Mesenchymal stem cell (in vitro differentiated cells and primary cell): Measurements from ENCODE around the gene MDP1.

Experiments
- DNase-seq: peaks from one replicate; pipeline ENCODE4 v3.0.0-alpha.2; 2013
- H2AFZ ChIP-seq: one replicate; pipeline ENCODE4 v1.6.1; 2013; ENCODE audit warnings: low read depth, mild to moderate bottlenecking, control low read depth, inconsistent platforms, low read length, moderate library complexity
- H2AK5ac ChIP-seq: 2 replicates; pipeline ENCODE4 v1.6.1; 2013; ENCODE audit warnings: low read length, moderate library complexity, mild to moderate bottlenecking, inconsistent platforms; ENCODE audit not compliant: severe bottlenecking
- H2BK120ac ChIP-seq: one replicate; pipeline ENCODE4 v1.6.1; 2013; ENCODE audit warnings: low read depth, mild to moderate bottlenecking, inconsistent platforms, low read length, moderate library complexity
- H2BK12ac ChIP-seq, 2 experiments: one replicate each; pipeline ENCODE4 v1.6.1; 2013; ENCODE audit warnings: inconsistent platforms in 2 of 2, low read length in 2 of 2, mild to moderate bottlenecking in 2 of 2, moderate library complexity in 2 of 2, control low read depth in 1 of 2
- H2BK15ac ChIP-seq: one replicate; pipeline ENCODE4 v1.6.1; 2013; ENCODE audit warnings: mild to moderate bottlenecking, low read depth, inconsistent platforms; ENCODE audit not compliant: poor library complexity, severe bottlenecking
- H2BK5ac ChIP-seq: 2 replicates; pipeline ENCODE4 v1.6.1; 2013; ENCODE audit warnings: low read depth, mild to moderate bottlenecking, low read length, control low read depth, inconsistent platforms; ENCODE audit not compliant: poor library complexity, severe bottlenecking
- H3K14ac ChIP-seq, 2 experiments: one replicate each; pipeline ENCODE4 v1.6.1; 2013; ENCODE audit warnings: inconsistent platforms in 2 of 2, low read length in 2 of 2, control low read depth in 1 of 2, mild to moderate bottlenecking in 1 of 2, moderate library complexity in 1 of 2
- H3K18ac ChIP-seq, 2 experiments: one replicate each; pipeline ENCODE4 v1.6.1; 2013; ENCODE audit warnings: inconsistent platforms in 2 of 2, low read length in 2 of 2, control low read depth in 1 of 2, low read depth in 1 of 2, mild to moderate bottlenecking in 1 of 2
- H3K23ac ChIP-seq, 2 experiments: one replicate each; pipeline ENCODE4 v1.6.1; 2013; ENCODE audit warnings: inconsistent platforms in 2 of 2, low read length in 2 of 2, mild to moderate bottlenecking in 2 of 2, moderate library complexity in 2 of 2, control low read depth in 1 of 2
- H3K27ac ChIP-seq: 2 replicates; pipeline ENCODE4 v1.5.1; 2013; ENCODE audit warnings: mild to moderate bottlenecking, moderate library complexity, low read length, control low read depth, inconsistent platforms; ENCODE audit not compliant: poor library complexity, severe bottlenecking
- H3K27me3 ChIP-seq, 2 experiments: 2 replicates each; pipeline versions ENCODE4 v1.6.1 to v1.7.0; 2013; ENCODE audit warnings: low read length in 2 of 2, mild to moderate bottlenecking in 2 of 2, moderate library complexity in 2 of 2, control low read depth in 1 of 2, inconsistent platforms in 1 of 2; ENCODE audit not compliant: control insufficient read depth in 1 of 2, insufficient read depth in 1 of 2
- H3K36me3 ChIP-seq, 2 experiments: 2 replicates each; pipeline versions ENCODE4 v1.6.1 to v1.7.0; 2013; ENCODE audit warnings: low read length in 2 of 2, control low read depth in 1 of 2, inconsistent platforms in 1 of 2, low read depth in 1 of 2, mild to moderate bottlenecking in 1 of 2; ENCODE audit not compliant: insufficient read depth in 2 of 2, control insufficient read depth in 1 of 2
- H3K4ac ChIP-seq, 2 experiments: one replicate each; pipeline ENCODE4 v1.6.1; 2013; ENCODE audit warnings: inconsistent platforms in 2 of 2, low read length in 2 of 2, mild to moderate bottlenecking in 2 of 2, moderate library complexity in 2 of 2, control low read depth in 1 of 2, low read depth in 1 of 2
- H3K4me1 ChIP-seq: 2 replicates; pipeline ENCODE4 v1.6.1; 2013; ENCODE audit warnings: low read depth, low read length, control low read depth; ENCODE audit not compliant: control insufficient read depth, insufficient read depth
- H3K4me2 ChIP-seq: 2 replicates; pipeline ENCODE4 v1.6.1; 2013; ENCODE audit warnings: low read length, mild to moderate bottlenecking, inconsistent platforms; ENCODE audit not compliant: poor library complexity, severe bottlenecking
- H3K4me3 ChIP-seq, 2 experiments: 2 replicates each; pipeline versions ENCODE4 v1.5.1 to v1.7.0; 2013; ENCODE audit warnings: low read length in 2 of 2, mild to moderate bottlenecking in 2 of 2, control low read depth in 1 of 2, low read depth in 1 of 2; ENCODE audit not compliant: insufficient read depth in 1 of 2
- H3K79me1 ChIP-seq: replicated peaks from 2 replicates; pipeline ENCODE4 v1.6.1; 2013; ENCODE audit warnings: mild to moderate bottlenecking, control low read depth, low read length, inconsistent platforms; ENCODE audit not compliant: poor library complexity, severe bottlenecking
- H3K9ac ChIP-seq: 2 replicates; pipeline ENCODE4 v1.7.0; 2013; ENCODE audit warnings: mild to moderate bottlenecking, low read length, moderate library complexity
- H3K9me3 ChIP-seq: 2 replicates; pipeline ENCODE4 v1.7.0; 2013; ENCODE audit warnings: mild to moderate bottlenecking, low read length; ENCODE audit not compliant: control insufficient read depth
- H4K8ac ChIP-seq: one replicate; pipeline ENCODE4 v1.6.1; 2013; ENCODE audit warnings: inconsistent platforms, mild to moderate bottlenecking, low read length, moderate library complexity
- H4K91ac ChIP-seq: one replicate; pipeline ENCODE4 v1.6.1; 2013; ENCODE audit warnings: mild to moderate bottlenecking, low read length, inconsistent platforms
- WGBS: methylation state at CpG from one replicate; pipeline ENCODE4 v1.1.7; 2013; ENCODE audit warnings: mixed read lengths; 5-methylcytosine and 5-hydroxymethylcytosine counted together

MDP1 gene

DNA sequence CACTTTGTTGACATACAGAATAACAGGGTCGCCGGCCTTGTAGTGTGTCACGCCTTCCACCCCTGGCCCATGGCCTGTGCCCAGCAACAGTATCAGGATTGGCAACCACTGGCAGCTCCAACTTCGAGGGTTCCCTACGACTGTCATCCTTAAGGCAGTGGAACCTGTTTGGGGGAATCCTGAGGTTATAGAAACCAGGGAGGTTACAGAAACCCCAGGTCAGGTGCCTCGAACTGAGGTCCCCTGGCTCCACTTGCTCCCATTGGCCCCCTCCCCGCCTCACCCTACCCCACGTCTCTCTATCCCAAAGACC is 21.0 kb downstream of the MDP1 start:
- H3K4me2 ChIP-seq, result peak overlapping the region; percentile 67
- WGBS, result 71% methylated on average over 8 of the region's 8 CpGs

DNA sequence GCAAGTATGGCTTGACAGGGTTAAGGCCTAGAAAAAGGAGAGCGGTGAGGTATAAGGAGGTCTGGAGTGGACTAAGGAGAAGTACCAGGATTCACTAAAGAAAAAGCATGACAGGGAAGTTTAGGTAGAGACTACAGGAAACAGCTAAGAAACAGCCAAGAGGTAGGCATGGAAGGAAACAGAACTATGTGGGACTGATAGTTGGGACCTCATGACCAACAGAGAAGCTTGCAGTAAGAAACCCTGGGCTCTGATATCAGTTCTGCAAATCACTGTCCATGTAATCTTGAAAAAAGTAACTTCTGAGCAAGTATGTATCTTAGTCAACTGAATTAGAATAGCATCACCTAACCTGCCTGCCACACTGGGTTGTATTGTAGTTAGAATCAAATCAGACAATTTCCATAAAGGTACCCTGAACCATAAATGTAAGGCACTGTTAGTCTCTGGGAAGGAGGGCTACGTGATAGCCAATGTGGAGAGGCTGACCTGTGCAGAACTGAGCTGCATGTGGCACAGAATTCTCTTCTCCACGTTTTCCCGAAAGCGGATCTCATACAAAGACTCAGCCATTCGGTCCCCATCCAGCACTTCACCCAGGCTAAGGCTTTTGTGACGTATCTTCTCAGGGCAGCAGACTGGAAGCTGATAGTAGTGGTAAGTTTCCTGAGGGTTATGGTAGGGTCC is 21.5 kb downstream of the MDP1 start:
- Histone ChIP-seq H2AFZ (no peak overlapping the region), H4K8ac (peak overlapping the region; percentile 90), H2BK120ac (no peak overlapping the region), H3K27me3 (no peaks in the 10 kb centered on the region), H3K9ac (peak overlapping the region; percentile 100), H3K4me2 (peak overlapping the region; percentile 67), H3K79me1 (peaks cover 29% of the 10 kb centered on the region), H3K18ac (no peak overlapping the region), H2BK15ac (no peak overlapping the region), H2BK5ac (no peak overlapping the region), H3K14ac (no peak overlapping the region), H3K4ac (no peak overlapping the region), H3K9me3 (no peaks in the 10 kb centered on the region), H3K4me3 (peak overlapping the region; percentile 82 to 94), H2BK12ac (peak overlapping the region in 1 of 2 experiments; percentile 21), H3K23ac (no peak overlapping the region), H3K27ac (no peak overlapping the region), H3K36me3 (peaks cover 24 to 45% of the 10 kb centered on the region in 2 experiments), H4K91ac (no peak overlapping the region), H3K4me1 (peaks cover 9% of the 10 kb centered on the region), H2AK5ac (no peak overlapping the region)
- DNase-seq, result peak; percentile 6
- 92% methylated on average over 5 of the region's 7 CpGs for whole genome bisulfite sequencing

More for the DNA sequence above, 21.0 kb downstream of the MDP1 start:
- Histone ChIP-seq H2AK5ac (no peak overlapping the region), H3K9ac (peak overlapping the region; percentile 100), H4K91ac (peak overlapping the region; percentile 99), H2AFZ (no peak overlapping the region), H3K9me3 (no peaks in the 10 kb centered on the region), H3K4ac (peak overlapping the region; percentile 95 to 98), H3K14ac (no peak overlapping the region), H3K18ac (peak overlapping the region in 1 of 2 experiments; percentile 99), H3K36me3 (peaks cover 23 to 41% of the 10 kb centered on the region in 2 experiments), H3K4me3 (peak overlapping the region; percentile 82 to 94), H3K23ac (no peak overlapping the region), H2BK120ac (peak overlapping the region; percentile 94), H2BK5ac (no peak overlapping the region), H3K27me3 (no peaks in the 10 kb centered on the region), H3K27ac (no peak overlapping the region), H2BK12ac (no peak overlapping the region), H3K4me1 (peaks cover 9% of the 10 kb centered on the region), H4K8ac (peak overlapping the region; percentile 90), H3K79me1 (peaks cover 31% of the 10 kb centered on the region), H2BK15ac (peak overlapping the region; percentile 93)
- DNase-seq, result no peak

DNA sequence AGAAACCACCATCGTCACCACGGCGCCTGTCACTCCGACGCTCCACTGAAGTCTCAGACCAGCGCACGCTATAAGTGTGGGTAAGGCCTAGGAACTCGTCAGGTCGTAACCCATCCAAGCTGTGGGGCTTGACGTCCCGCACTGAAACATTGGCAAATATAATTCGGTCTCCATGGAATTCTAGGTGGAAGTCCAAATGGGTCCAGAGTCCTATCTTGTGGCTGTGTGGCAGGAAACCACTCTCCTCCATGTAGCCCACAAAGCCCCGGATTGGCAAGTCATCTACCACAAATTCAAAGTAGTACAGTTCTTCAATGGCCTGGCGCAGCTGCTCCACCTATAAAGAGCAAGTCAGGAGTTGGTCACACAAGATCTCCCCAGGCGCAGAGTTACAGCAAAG is 22.9 kb downstream of the MDP1 start:
- DNase-seq, result no peak
- 98% methylated on average over 14 of the region's 15 CpGs for WGBS
- Histone ChIP-seq H2AFZ (no peak overlapping the region), H2BK5ac (no peak overlapping the region), H3K23ac (no peak overlapping the region), H4K91ac (no peak overlapping the region), H3K27ac (no peak overlapping the region), H3K9ac (no peak overlapping the region), H3K4me1 (peaks cover 8% of the 10 kb centered on the region), H2AK5ac (no peak overlapping the region), H3K36me3 (peaks cover 24 to 38% of the 10 kb centered on the region in 2 experiments), H3K18ac (no peak overlapping the region), H2BK12ac (no peak overlapping the region), H2BK15ac (no peak overlapping the region), H4K8ac (no peak overlapping the region), H3K4me3 (no peak overlapping the region), H2BK120ac (no peak overlapping the region), H3K4ac (no peak overlapping the region), H3K14ac (no peak overlapping the region), H3K79me1 (peaks cover 28% of the 10 kb centered on the region), H3K9me3 (no peaks in the 10 kb centered on the region), H3K27me3 (no peaks in the 10 kb centered on the region), H3K4me2 (no peak overlapping the region)

DNA sequence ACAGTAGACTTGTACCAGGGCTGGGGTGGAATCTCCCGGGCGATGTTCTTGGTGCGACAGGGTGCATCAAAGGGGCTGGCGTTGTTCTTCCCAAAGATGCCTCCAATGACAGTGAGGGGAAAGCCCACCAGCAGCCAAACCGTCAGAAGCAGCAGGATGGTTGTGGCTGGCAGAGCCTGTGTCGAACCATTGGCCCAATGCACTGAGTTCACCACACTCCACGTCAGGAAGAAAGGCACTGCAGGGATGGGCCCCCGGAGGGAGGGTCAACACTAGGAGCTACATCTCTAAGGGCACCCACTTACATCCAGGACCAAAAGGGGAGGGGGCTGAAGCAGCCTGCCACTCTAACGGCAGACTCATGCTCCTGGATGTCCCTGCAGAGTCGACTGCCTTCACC is 25.4 kb downstream of the MDP1 start:
- H3K14ac ChIP-seq, result no peak overlapping the region
- no peak overlapping the region for H4K91ac ChIP-seq
- no peak for DNase-seq
- no peak overlapping the region for H2BK120ac ChIP-seq
- no peaks in the 10 kb centered on the region for H3K27me3 ChIP-seq
- H3K4me1 ChIP-seq, result peaks cover 14% of the 10 kb centered on the region
- no peak overlapping the region for H2BK5ac ChIP-seq
- H3K27ac ChIP-seq, result no peak overlapping the region
- WGBS, result 96% methylated on average over 8 of the region's 10 CpGs
- H2AK5ac ChIP-seq, result no peak overlapping the region
- peak overlapping the region in 1 of 2 experiments; percentile 9 for H3K4me3 ChIP-seq
- no peak overlapping the region for H4K8ac ChIP-seq
- no peak overlapping the region for H3K4ac ChIP-seq
- H3K18ac ChIP-seq, result no peak overlapping the region
- peaks cover 45 to 58% of the 10 kb centered on the region in 2 experiments for H3K36me3 ChIP-seq
- no peak overlapping the region for H3K4me2 ChIP-seq
- H2BK15ac ChIP-seq, result no peak overlapping the region
- no peaks in the 10 kb centered on the region for H3K9me3 ChIP-seq
- H2BK12ac ChIP-seq, result no peak overlapping the region
- peaks cover 40% of the 10 kb centered on the region for H3K79me1 ChIP-seq
- H3K9ac ChIP-seq, result no peak overlapping the region
- no peak overlapping the region for H2AFZ ChIP-seq
- H3K23ac ChIP-seq, result no peak overlapping the region
